Astrocyte (in vitro differentiated cells and primary cell): ENCODE measurements around the gene RWDD3.

Experiments used
- CTCF ChIP-seq: IDR thresholded peaks from 2 replicates; pipeline ENCODE4 v1.5.1; 2011; ENCODE audit warnings: low read depth, mild to moderate bottlenecking, inconsistent platforms, low read length, moderate library complexity; ENCODE audit not compliant: insufficient read depth
- EZH2 ChIP-seq: IDR thresholded peaks from 2 replicates; pipeline ENCODE4 v1.6.1; 2012; ENCODE audit warnings: mild to moderate bottlenecking, low read length, inconsistent platforms; ENCODE audit not compliant: insufficient read depth

GRCh38 chr1:95236784-95237575 lies 3.0 kb downstream of the RWDD3 start:
- no peak for TF ChIP-seq CTCF
- no peak for TF ChIP-seq EZH2
